H1 (cell line): ENCODE results near the gene STAT3. TPM values are rescaled to one million over a fixed set of nuclear protein-coding genes. Genes with fewer than 3 reads are reported as not detected.

Experiments
- EP300 ChIP-seq, 2 experiments: IDR thresholded peaks; 1 replicate in 1 of 2; 2 replicates in 1 of 2; pipeline ENCODE4 v1.6.1; 2011 to 2012; ENCODE audit warnings: low read depth in 2 of 2, low read length in 2 of 2, mild to moderate bottlenecking in 2 of 2, borderline replicate concordance in 1 of 2, inconsistent platforms in 1 of 2, moderate library complexity in 1 of 2
- EZH2 ChIP-seq: fragments of 200-600 bp; sonication (generic); IDR thresholded peaks from 2 replicates; pipeline ENCODE4 v1.7.1; 2012; ENCODE audit warnings: low read depth, mild to moderate bottlenecking, moderate library complexity, low read length, inconsistent platforms; ENCODE audit not compliant: severe bottlenecking
- HDAC6 ChIP-seq: IDR thresholded peaks from one replicate; pipeline ENCODE4 v1.7.1; 2012; ENCODE audit warnings: low read depth, mild to moderate bottlenecking, inconsistent platforms, low read length, moderate library complexity
- JUN ChIP-seq: IDR thresholded peaks from 2 replicates; pipeline ENCODE4 v1.6.1; 2011; ENCODE audit warnings: low read depth, mild to moderate bottlenecking, improper control_type of control experiment, low read length
- NRF1 ChIP-seq: IDR thresholded peaks from 2 replicates; pipeline ENCODE4 v1.6.1; 2011; ENCODE audit warnings: mild to moderate bottlenecking, low read depth, low read length, improper control_type of control experiment
- RBBP5 ChIP-seq: IDR thresholded peaks from 2 replicates; pipeline ENCODE4 v1.7.1; 2012; ENCODE audit warnings: low read depth, mild to moderate bottlenecking, inconsistent platforms, low read length, moderate library complexity, borderline replicate concordance
- TEAD4 ChIP-seq: IDR thresholded peaks from 2 replicates; pipeline ENCODE4 v1.6.1; 2012; ENCODE audit warnings: low read depth, low read length, inconsistent platforms, mixed read lengths
- polyA plus RNA-seq, 7 experiments: library from polyadenylated mRNA; depleted of rRNA in 3 of 7; stranded (reverse) in 5 of 7; unstranded in 2 of 7; fragments of >200 nt in 5 of 7; fragments of 200-250 nt in 2 of 7; gene quantifications; 1 replicate in 5 of 7; 2 replicates in 1 of 7; 4 replicates in 1 of 7; pipeline versions ENCODE4 v1.2.1 to v1.2.3, GENCODE V29; 2011 to 2013; ENCODE audit warnings: missing spikeins in 2 of 7, mixed read lengths in 2 of 7
- total RNA-seq: library from RNA; stranded (reverse); fragmentation: NEBNext Ultra II Directional; extraction: Animal tissue kit (Norgen Biotek cat#: 25700); gene quantifications from 2 replicates; pipeline ENCODE4 v1.2.1, GENCODE V29; 2021

STAT3 gene
- total and polyA plus RNA-seq, 2 of the 8 experiments (the other 6 are each of a cell fraction or from before 2014, with no cell fraction given): 38.4 to 94.1 TPM

DNA sequence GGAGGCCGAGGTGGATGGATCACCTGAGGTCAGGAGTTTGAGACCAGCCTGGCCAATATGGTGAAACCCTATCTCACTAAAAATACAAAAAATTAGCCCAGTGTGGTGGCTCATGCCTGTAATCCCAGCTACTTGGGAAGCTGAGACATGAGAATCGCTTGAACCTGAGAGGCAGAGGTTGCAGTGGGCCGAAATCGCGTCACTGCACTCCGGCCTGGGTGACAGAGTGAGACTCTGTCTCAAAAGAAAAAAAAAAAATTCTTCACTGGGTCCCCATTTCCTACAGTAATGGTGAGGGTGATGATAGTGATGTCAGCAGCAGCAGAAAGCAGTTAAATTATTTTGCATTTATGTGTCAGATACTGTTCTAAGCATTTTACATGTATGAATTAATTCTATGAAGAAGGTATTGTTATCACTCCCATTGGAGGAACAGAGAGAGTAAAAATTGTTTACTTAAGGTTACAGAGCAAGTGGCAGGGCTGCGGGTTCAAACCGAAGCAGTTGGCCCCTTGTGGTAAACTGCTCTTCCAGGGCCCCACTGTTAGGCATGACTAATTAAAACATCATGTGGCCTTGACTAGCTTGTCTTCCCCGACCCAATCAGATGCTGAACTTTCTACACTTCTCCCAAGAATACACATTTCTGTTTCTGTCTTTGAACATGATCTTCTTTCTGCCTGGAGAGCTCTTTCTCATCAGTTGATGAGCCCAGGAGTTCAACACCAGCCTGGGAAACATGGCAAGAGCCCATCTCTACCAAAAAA lies 45.8 kb downstream of the STAT3 start (continued):
- no peak for TF ChIP-seq EP300 (IDR thresholded peaks at IDR 0.05; ENCODE audit: borderline replicate concordance in 1 of 2, low read depth in 2 of 2, low read length in 2 of 2)
- no peak for TF ChIP-seq JUN
- no peak for TF ChIP-seq HDAC6
- no peak for TF ChIP-seq NRF1
- TF ChIP-seq RBBP5: no peak
- TF ChIP-seq EZH2: no peak
- no peak for TF ChIP-seq TEAD4
